Measurements from ENCODE around the gene GABRR2. TPM values are rescaled to one million over a fixed set of nuclear protein-coding genes. Genes with fewer than 3 reads are reported as not detected.

The GABRR2 gene
- total and polyA plus RNA-seq, 10 of the 15 experiments (the other 5 are each of a cell fraction or from before 2014, with no cell fraction given) = 0.16 to 0.72 (median 0.32) TPM; not detected in 2

- no peak for TF ChIP-seq SUPT20H (IDR thresholded peaks at IDR 0.05; ENCODE audit: borderline replicate concordance, control insufficient read depth, low read depth, low read length)
- peak in 1 of 2 experiments; percentile 79; a peak in 2 of 4 replicates for TF ChIP-seq BHLHE40 (IDR thresholded peaks at IDR 0.05; ENCODE audit: borderline replicate concordance in 1 of 2, low read depth in 2 of 2, low read length in 1 of 2)
- TF ChIP-seq ATF3 (IDR thresholded peaks at IDR 0.05; ENCODE audit: borderline replicate concordance, extremely low read depth, low read depth, low read length) = no peak
These were observed 37.4 kb upstream of the GABRR2 start, which contains the start of gene UBE2J1 (continued) for GRCh38 chr6:89352278-89353117.

GRCh38 chr6:89351671-89352277 lies 36.7 kb upstream of the GABRR2 start:
- H2AFZ ChIP-seq (ENCODE audit: control insufficient read depth, low read depth, low read length) = 0 out of 2 replicates have a peak overlapping the region, but pooled peaks have one; percentile 45
- peak overlapping the region; percentile 95 for H3K4me2 ChIP-seq (ENCODE audit: control insufficient read depth, insufficient read depth)
- in situ Hi-C loops (cut with MboI) (no loop called here), intact Hi-C loops (cut with micrococcal nuclease; ENCODE audit: unreplicated experiment) (loop anchor here (2.0 to 10.0 kb wide), 5 partner anchors 53 to 463 kb away; partner anchors contain the start of genes MDN1 and PM20D2)
- no peaks in the 10 kb centered on the region for H3K27me3 ChIP-seq (replicated peaks in 1 of 2; ENCODE audit: control insufficient read depth in 2 of 2, insufficient read depth in 2 of 2, low read length in 1 of 2)
- no peaks in the 10 kb centered on the region; the same call in 2 of the 3 replicates for H3K9me3 ChIP-seq (replicated peaks; ENCODE audit: control insufficient read depth, insufficient read depth, low read length)
- H4K20me1 ChIP-seq (ENCODE audit: control insufficient read depth, insufficient read depth) = no peaks in the 10 kb centered on the region; the same call in none of the 2 replicates
- H3K4me1 ChIP-seq (ENCODE audit: control insufficient read depth, insufficient read depth, low read length) = peaks cover 46% of the 10 kb centered on the region
- peak overlapping the region; percentile 99 for H3K9ac ChIP-seq (ENCODE audit: control insufficient read depth, insufficient read depth, low read length)
- H3K27ac ChIP-seq (ENCODE audit: control insufficient read depth, insufficient read depth) = peak overlapping the region; percentile 97
- ATAC-seq (no peak), FAIRE-seq (no peak), DNase-seq (ENCODE audit: low read depth, low spot score) (no peak)
- CTCF ChIA-PET = interaction anchor here (1.1 to 17.0 kb wide), 5 partner anchors 13 to 70 kb away, joined by 3 to 260 read pairs (median 7); no protein-coding TSS in a partner anchor
- RAD21 ChIA-PET (ENCODE audit: unreplicated experiment) = interaction anchor here (0.6 to 12.7 kb wide), 8 partner anchors 10 to 369 kb away, joined by 3 to 187 read pairs (median 8); partner anchors contain the start of gene PNRC1
- POLR2A ChIA-PET = interaction anchor here (0.5 to 5.9 kb wide), 12 partner anchors 8 to 1763 kb away, joined by 3 to 51 read pairs (median 6); partner anchors contain the start of genes LYRM2 and PNRC1
- SMC1A ChIA-PET (ENCODE audit: uncharacterized antibody, unreplicated experiment) = interaction anchor here (1.0 to 12.6 kb wide), 7 partner anchors 10 to 272 kb away, joined by 3 to 252 read pairs (median 18); partner anchors contain the start of gene PNRC1
- no peak for TF ChIP-seq RELA (IDR thresholded peaks at IDR 0.05; ENCODE audit: borderline replicate concordance, partially characterized antibody)
- TF ChIP-seq, protein P1, sequence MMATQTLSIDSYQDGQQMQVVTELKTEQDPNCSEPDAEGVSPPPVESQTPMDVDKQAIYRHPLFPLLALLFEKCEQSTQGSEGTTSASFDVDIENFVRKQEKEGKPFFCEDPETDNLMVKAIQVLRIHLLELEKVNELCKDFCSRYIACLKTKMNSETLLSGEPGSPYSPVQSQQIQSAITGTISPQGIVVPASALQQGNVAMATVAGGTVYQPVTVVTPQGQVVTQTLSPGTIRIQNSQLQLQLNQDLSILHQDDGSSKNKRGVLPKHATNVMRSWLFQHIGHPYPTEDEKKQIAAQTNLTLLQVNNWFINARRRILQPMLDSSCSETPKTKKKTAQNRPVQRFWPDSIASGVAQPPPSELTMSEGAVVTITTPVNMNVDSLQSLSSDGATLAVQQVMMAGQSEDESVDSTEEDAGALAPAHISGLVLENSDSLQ (IDR thresholded peaks at IDR 0.05) = no peak
- TF ChIP-seq MYC (IDR thresholded peaks at IDR 0.05; ENCODE audit: insufficient read depth, insufficient read length, insufficient replicate concordance, low read length, severe bottlenecking) = no peak
- 0 out of 2 replicates have a peak, but pooled peaks have one; percentile 30 for TF ChIP-seq NBN (IDR thresholded peaks at IDR 0.05)
- peak; percentile 12; the same call in 1 of the 2 replicates for TF ChIP-seq ZBED1 (IDR thresholded peaks at IDR 0.05; ENCODE audit: borderline replicate concordance)
- TF ChIP-seq MLLT1 (IDR thresholded peaks at IDR 0.05) = peak; percentile 57; the same call in 1 of the 2 replicates
- TF ChIP-seq ZNF384 (IDR thresholded peaks at IDR 0.05; ENCODE audit: borderline replicate concordance, low read depth, low read length) = no peak
- 0 out of 2 replicates have a peak, but pooled peaks have one; percentile 12 for TF ChIP-seq ATF7 (IDR thresholded peaks at IDR 0.05; ENCODE audit: low read depth)
- TF ChIP-seq HDGF (IDR thresholded peaks at IDR 0.05) = 0 out of 2 replicates have a peak, but pooled peaks have one; percentile 62
- TF ChIP-seq MEF2A (IDR thresholded peaks at IDR 0.05; ENCODE audit: insufficient read depth, low read depth, low read length) = no peak
- H3K79me2 ChIP-seq (ENCODE audit: control insufficient read depth, insufficient read depth, low read length) = peaks cover 83% of the 10 kb centered on the region
- peaks cover 0 to 5% of the 10 kb centered on the region in 2 experiments; a peak in 1 of 4 replicates for H3K36me3 ChIP-seq (ENCODE audit: control insufficient read depth in 2 of 2, insufficient read depth in 2 of 2, low read length in 1 of 2)
- WGBS (ENCODE audit: insufficient coverage, insufficient replicate concordance, low lambda C conversion rate, missing lambda C conversion rate) = 2% methylated on average over 12 of the region's 12 CpGs
- peak overlapping the region; percentile 98 for H3K4me3 ChIP-seq
- TSS peak; percentile 63 for BruUV-seq (replicated peaks)
